HEK293 (cell line): Measurements from ENCODE around the gene SYNE3.
A peak's percentile ranks its signal among the peaks of the same experiment; 100 is the strongest.

Experiments used
- CTCF ChIA-PET: fragments of 350-600 bp; formaldehyde crosslinking; extraction: SDS; loops from one replicate; lab custom pipeline; 2021; ENCODE audit warnings: antibody characterized with exemption; lab: Yijun Ruan, JAX
- POLR2A ChIA-PET: fragments of 300-600 bp; formaldehyde crosslinking; extraction: SDS; loops from one replicate; lab custom pipeline; 2020; ENCODE audit warnings: antibody characterized with exemption, inconsistent platforms; lab: Yijun Ruan, JAX
- H3K27ac ChIP-seq: fragments of 200-500 bp; sonication (Bioruptor generic); 2 replicates; pipeline ENCODE4 v1.5.1; 2014; ENCODE audit warnings: low read depth, low read length, control low read depth, inconsistent platforms; ENCODE audit errors: extremely low read depth
- H3K36me3 ChIP-seq, 2 experiments: fragments of 200-500 bp in 1 of 2; sonication (Bioruptor generic) in 1 of 2; 1 replicate in 1 of 2; 2 replicates in 1 of 2; pipeline ENCODE4 v1.5.1; 2014 to 2017; ENCODE audit warnings: inconsistent platforms in 2 of 2, low read length in 2 of 2; ENCODE audit not compliant: control insufficient read depth in 2 of 2, insufficient read depth in 1 of 2
- H3K4me1 ChIP-seq: fragments of 200-500 bp; sonication (Bioruptor generic); 2 replicates; pipeline ENCODE4 v1.5.1; 2014; ENCODE audit warnings: mild to moderate bottlenecking, low read length, inconsistent platforms; ENCODE audit not compliant: control insufficient read depth, insufficient read depth
- H3K4me3 ChIP-seq: 2 replicates; pipeline ENCODE4 v1.5.1; 2011; ENCODE audit warnings: low read depth, mild to moderate bottlenecking, control low read depth, low read length, moderate library complexity
- H3K9me3 ChIP-seq: fragments of 200-500 bp; sonication (Bioruptor generic); 2 replicates; pipeline ENCODE4 v1.5.1; 2014; ENCODE audit warnings: low read depth, low read length, inconsistent platforms; ENCODE audit not compliant: control insufficient read depth, insufficient read depth
- CTCF ChIP-seq: fragments of 450-650 bp; formaldehyde crosslinking; IDR thresholded peaks from 2 replicates; pipeline ENCODE4 v1.5.1; 2016; ENCODE audit warnings: missing biosample characterization, missing genetic modification characterization
- HIC1 ChIP-seq: fragments of 450-650 bp; formaldehyde crosslinking; IDR thresholded peaks from 2 replicates; pipeline ENCODE4 v1.5.1; 2016; ENCODE audit warnings: missing biosample characterization, missing genetic modification characterization
- SP2 ChIP-seq: fragments of 450-650 bp; formaldehyde crosslinking; IDR thresholded peaks from 2 replicates; pipeline ENCODE4 v1.5.1; 2016; ENCODE audit warnings: missing biosample characterization, missing genetic modification characterization
- WT1 ChIP-seq: fragments of 450-650 bp; formaldehyde crosslinking; IDR thresholded peaks from 2 replicates; pipeline ENCODE4 v1.5.1; 2016; ENCODE audit warnings: missing biosample characterization, missing genetic modification characterization
- ZBTB17 ChIP-seq: fragments of 450-650 bp; formaldehyde crosslinking; IDR thresholded peaks from 2 replicates; pipeline ENCODE4 v1.5.1; 2016; ENCODE audit warnings: missing biosample characterization, missing genetic modification characterization
- ZNF174 ChIP-seq: fragments of 450-650 bp; formaldehyde crosslinking; IDR thresholded peaks from 2 replicates; pipeline ENCODE4 v1.5.0; 2017; ENCODE audit warnings: missing biosample characterization, mild to moderate bottlenecking, missing genetic modification characterization
- ZNF184 ChIP-seq: fragments of 450-650 bp; IDR thresholded peaks from 2 replicates; pipeline ENCODE4 v1.5.1; 2018; ENCODE audit warnings: missing biosample characterization, mild to moderate bottlenecking, missing genetic modification characterization
- ZNF221 ChIP-seq: fragments of 450-650 bp; formaldehyde crosslinking; IDR thresholded peaks from 2 replicates; pipeline ENCODE4 v1.5.1; 2017; ENCODE audit warnings: missing biosample characterization, missing genetic modification characterization, borderline replicate concordance
- ZNF274 ChIP-seq, 2 experiments: fragments of 200-500 bp in 1 of 2; fragments of 450-650 bp in 1 of 2; sonication (Bioruptor generic) in 1 of 2; formaldehyde crosslinking in 1 of 2; IDR thresholded peaks; 2 replicates each; pipeline versions ENCODE4 v1.5.1 to v1.6.1; 2014 to 2016; ENCODE audit warnings: borderline replicate concordance in 1 of 2, inconsistent platforms in 1 of 2, low read length in 1 of 2, missing biosample characterization in 1 of 2, missing genetic modification characterization in 1 of 2
- ZNF302 ChIP-seq: fragments of 450-650 bp; formaldehyde crosslinking; IDR thresholded peaks from 2 replicates; pipeline ENCODE4 v1.5.1; 2016; ENCODE audit warnings: missing biosample characterization, missing genetic modification characterization, low read depth
- ZNF324 ChIP-seq: fragments of 450-650 bp; formaldehyde crosslinking; IDR thresholded peaks from 2 replicates; pipeline ENCODE4 v1.5.1; 2016; ENCODE audit warnings: missing biosample characterization, missing genetic modification characterization
- ZNF341 ChIP-seq: fragments of 450-650 bp; formaldehyde crosslinking; IDR thresholded peaks from 2 replicates; pipeline ENCODE4; 2016; ENCODE audit warnings: low read depth, missing biosample characterization, missing genetic modification characterization
- ZNF473 ChIP-seq: fragments of 450-650 bp; formaldehyde crosslinking; IDR thresholded peaks from 2 replicates; pipeline ENCODE4 v1.5.1; 2017; ENCODE audit warnings: missing biosample characterization, missing genetic modification characterization
- ZNF544 ChIP-seq: fragments of 450-650 bp; formaldehyde crosslinking; IDR thresholded peaks from 2 replicates; pipeline ENCODE4 v1.5.0; 2017; ENCODE audit warnings: missing biosample characterization, missing genetic modification characterization
- ZNF585B ChIP-seq: fragments of 450-650 bp; formaldehyde crosslinking; IDR thresholded peaks from 2 replicates; pipeline ENCODE4 v1.5.1; 2016; ENCODE audit warnings: missing biosample characterization, missing genetic modification characterization
- ZNF600 ChIP-seq: fragments of 450-650 bp; formaldehyde crosslinking; IDR thresholded peaks from 2 replicates; pipeline ENCODE4 v1.5.1; 2016; ENCODE audit warnings: missing biosample characterization, missing genetic modification characterization
- ZNF654 ChIP-seq: fragments of 450-650 bp; formaldehyde crosslinking; IDR thresholded peaks from 2 replicates; pipeline ENCODE4 v1.5.1; 2016; ENCODE audit warnings: low read depth, missing biosample characterization, missing genetic modification characterization
- ZNF677 ChIP-seq: fragments of 450-650 bp; IDR thresholded peaks from 2 replicates; pipeline ENCODE4 v1.5.0; 2018; ENCODE audit warnings: missing biosample characterization, mild to moderate bottlenecking, missing genetic modification characterization, moderate library complexity
- ZNF768 ChIP-seq: fragments of 450-650 bp; formaldehyde crosslinking; IDR thresholded peaks from 2 replicates; pipeline ENCODE4 v1.5.1; 2018; ENCODE audit warnings: missing biosample characterization, mild to moderate bottlenecking, missing genetic modification characterization
- ZNF837 ChIP-seq: fragments of 450-650 bp; formaldehyde crosslinking; IDR thresholded peaks from 2 replicates; pipeline ENCODE4 v1.5.1; 2016; ENCODE audit warnings: missing biosample characterization, missing genetic modification characterization
- ZSCAN23 ChIP-seq: fragments of 450-650 bp; formaldehyde crosslinking; IDR thresholded peaks from 2 replicates; pipeline ENCODE4 v1.5.1; 2016; ENCODE audit warnings: missing biosample characterization, missing genetic modification characterization
- TF ChIP-seq, protein P1 (sequence below): fragments of 450-650 bp; formaldehyde crosslinking; IDR thresholded peaks from 2 replicates; pipeline ENCODE4 v1.5.1; 2016; ENCODE audit warnings: missing biosample characterization, missing genetic modification characterization, borderline replicate concordance

The SYNE3 gene

GRCh38 chr14:95518045-95518751 is 1.7 kb upstream of the SYNE3 start:
- Histone ChIP-seq H3K9me3 (no peaks in the 10 kb centered on the region), H3K4me3 (no peak overlapping the region), H3K27ac (no peak overlapping the region), H3K4me1 (peaks cover 11% of the 10 kb centered on the region), H3K36me3 (no peaks in the 10 kb centered on the region)
- TF ChIP-seq ZNF473 (tag by site-specific recombination) (no peak), ZNF544 (tag by site-specific recombination) (no peak), ZNF600 (tag by site-specific recombination) (no peak), ZNF654 (no peak), SP2 (tag by site-specific recombination) (no peak)
- POLR2A ChIA-PET, result no interaction called here
- CTCF ChIA-PET, result interaction anchor here (0.6 to 2.3 kb wide), 5 partner anchors 9 to 669 kb away, joined by 3 to 11 read pairs (median 4); no protein-coding TSS in a partner anchor

GRCh38 chr14:95515596-95516552 is 576 bp downstream of the SYNE3 start:
- ChIA-PET CTCF (interaction anchor here (0.7 to 1.8 kb wide), 7 partner anchors 12 to 75 kb away, joined by 3 to 10 read pairs (median 4); no protein-coding TSS in a partner anchor), POLR2A (interaction anchor here (1.2 to 2.3 kb wide), 3 partner anchors 9 to 19 kb away, joined by 3 to 13 read pairs (median 3); partner anchors contain the start of gene GLRX5)
- Histone ChIP-seq H3K9me3 (no peaks in the 10 kb centered on the region), H3K4me3 (peak overlapping the region; percentile 42), H3K36me3 (no peaks in the 10 kb centered on the region), H3K4me1 (peaks cover 11% of the 10 kb centered on the region), H3K27ac (peak overlapping the region; percentile 41; the same call in 1 of the 2 replicates)
- TF ChIP-seq SP2 (tag by site-specific recombination) (peak; percentile 74), ZNF221 (tag by site-specific recombination) (no peak), ZNF324 (no peak), ZNF768 (tag by site-specific recombination) (peak; percentile 80), ZNF184 (tag by site-specific recombination) (no peak), HIC1 (tag by site-specific recombination) (no peak), ZBTB17 (tag by site-specific recombination) (peak; percentile 87), ZNF837 (tag by site-specific recombination) (no peak), CTCF (peak; percentile 85), ZNF302 (no peak), ZNF174 (tag by site-specific recombination) (no peak), ZNF274 (IDR thresholded peaks at IDR 0.05; ENCODE audit: low read length) (no peak), ZNF274 (tag by site-specific recombination; IDR thresholded peaks at IDR 0.05; ENCODE audit: borderline replicate concordance) (no peak), ZNF341 (tag by site-specific recombination) (peak; percentile 74), ZNF585B (tag by site-specific recombination) (no peak), WT1 (tag by site-specific recombination) (no peak), ZSCAN23 (tag by site-specific recombination) (no peak), ZNF677 (tag by site-specific recombination) (no peak)
- TF ChIP-seq, protein P1, sequence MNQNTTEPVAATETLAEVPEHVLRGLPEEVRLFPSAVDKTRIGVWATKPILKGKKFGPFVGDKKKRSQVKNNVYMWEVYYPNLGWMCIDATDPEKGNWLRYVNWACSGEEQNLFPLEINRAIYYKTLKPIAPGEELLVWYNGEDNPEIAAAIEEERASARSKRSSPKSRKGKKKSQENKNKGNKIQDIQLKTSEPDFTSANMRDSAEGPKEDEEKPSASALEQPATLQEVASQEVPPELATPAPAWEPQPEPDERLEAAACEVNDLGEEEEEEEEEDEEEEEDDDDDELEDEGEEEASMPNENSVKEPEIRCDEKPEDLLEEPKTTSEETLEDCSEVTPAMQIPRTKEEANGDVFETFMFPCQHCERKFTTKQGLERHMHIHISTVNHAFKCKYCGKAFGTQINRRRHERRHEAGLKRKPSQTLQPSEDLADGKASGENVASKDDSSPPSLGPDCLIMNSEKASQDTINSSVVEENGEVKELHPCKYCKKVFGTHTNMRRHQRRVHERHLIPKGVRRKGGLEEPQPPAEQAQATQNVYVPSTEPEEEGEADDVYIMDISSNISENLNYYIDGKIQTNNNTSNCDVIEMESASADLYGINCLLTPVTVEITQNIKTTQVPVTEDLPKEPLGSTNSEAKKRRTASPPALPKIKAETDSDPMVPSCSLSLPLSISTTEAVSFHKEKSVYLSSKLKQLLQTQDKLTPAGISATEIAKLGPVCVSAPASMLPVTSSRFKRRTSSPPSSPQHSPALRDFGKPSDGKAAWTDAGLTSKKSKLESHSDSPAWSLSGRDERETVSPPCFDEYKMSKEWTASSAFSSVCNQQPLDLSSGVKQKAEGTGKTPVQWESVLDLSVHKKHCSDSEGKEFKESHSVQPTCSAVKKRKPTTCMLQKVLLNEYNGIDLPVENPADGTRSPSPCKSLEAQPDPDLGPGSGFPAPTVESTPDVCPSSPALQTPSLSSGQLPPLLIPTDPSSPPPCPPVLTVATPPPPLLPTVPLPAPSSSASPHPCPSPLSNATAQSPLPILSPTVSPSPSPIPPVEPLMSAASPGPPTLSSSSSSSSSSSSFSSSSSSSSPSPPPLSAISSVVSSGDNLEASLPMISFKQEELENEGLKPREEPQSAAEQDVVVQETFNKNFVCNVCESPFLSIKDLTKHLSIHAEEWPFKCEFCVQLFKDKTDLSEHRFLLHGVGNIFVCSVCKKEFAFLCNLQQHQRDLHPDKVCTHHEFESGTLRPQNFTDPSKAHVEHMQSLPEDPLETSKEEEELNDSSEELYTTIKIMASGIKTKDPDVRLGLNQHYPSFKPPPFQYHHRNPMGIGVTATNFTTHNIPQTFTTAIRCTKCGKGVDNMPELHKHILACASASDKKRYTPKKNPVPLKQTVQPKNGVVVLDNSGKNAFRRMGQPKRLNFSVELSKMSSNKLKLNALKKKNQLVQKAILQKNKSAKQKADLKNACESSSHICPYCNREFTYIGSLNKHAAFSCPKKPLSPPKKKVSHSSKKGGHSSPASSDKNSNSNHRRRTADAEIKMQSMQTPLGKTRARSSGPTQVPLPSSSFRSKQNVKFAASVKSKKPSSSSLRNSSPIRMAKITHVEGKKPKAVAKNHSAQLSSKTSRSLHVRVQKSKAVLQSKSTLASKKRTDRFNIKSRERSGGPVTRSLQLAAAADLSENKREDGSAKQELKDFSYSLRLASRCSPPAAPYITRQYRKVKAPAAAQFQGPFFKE, result no peak
